ENCODE measurements around the gene GPER1. TPM values are rescaled to one million over a fixed set of nuclear protein-coding genes. Genes with fewer than 3 reads are reported as not detected.
A peak's percentile ranks its signal among the peaks of the same experiment; 100 is the strongest.
"Not testable (repeated sequence)": the region's sequence is repeated elsewhere in the genome, so short reads cannot be mapped to it uniquely, and the experiment has no call there.

The GPER1 gene
- total RNA-seq, 4 donors from 2014 or later: 7.1 to 20.2 (median 7.8) TPM

- Histone ChIP-seq H3K27ac (no peak overlapping the region), H3K9me3 (no peaks in the 10 kb centered on the region), H3K4me1 (peaks cover 0 to 32% (median 11%) of the 10 kb centered on the region in 3 donors), H3K4me3 (no peak overlapping the region), H3K36me3 (no peaks in the 10 kb centered on the region), H3K27me3 (no peaks in the 10 kb centered on the region)
- TF ChIP-seq EP300 (IDR thresholded peaks at IDR 0.05): no peak
- no peak for ATAC-seq
- 74 to 80% methylated on average over 2 to 9 of the region's 11 CpGs for WGBS, 2 donors (ENCODE audit: low coverage in 1 of 2)
Measured at GRCh38 chr7:1068619-1069018, 19.3 kb upstream of the GPER1 start.

GRCh38 chr7:1070544-1071011 is 17.3 kb upstream of the GPER1 start:
- no peaks in the 10 kb centered on the region for H3K9me3 ChIP-seq
- ATAC-seq: no peak
- TF ChIP-seq POLR2AphosphoS5 (IDR thresholded peaks at IDR 0.05): no peak
- no peak for TF ChIP-seq CTCF (IDR thresholded peaks at IDR 0.05)
- no peak for TF ChIP-seq EP300 (IDR thresholded peaks at IDR 0.05)
- TF ChIP-seq POLR2A (IDR thresholded peaks at IDR 0.05): no peak

GRCh38 chr7:1071731-1072254 is 16.1 kb upstream of the GPER1 start:
- WGBS, 2 donors (ENCODE audit: low coverage in 1 of 2): 100% methylated on average over 1 of the region's 19 CpGs; no CpG with 5 or more reads in 1 of the 2 donors
- H3K4me3 ChIP-seq: no peak overlapping the region
- no peak for ATAC-seq
- no peak for TF ChIP-seq POLR2A (IDR thresholded peaks at IDR 0.05)
- peaks cover 0 to 17% (median 0%) of the 10 kb centered on the region in 3 donors for H3K4me1 ChIP-seq
- no peaks in the 10 kb centered on the region for H3K27me3 ChIP-seq
- no peaks in the 10 kb centered on the region for H3K36me3 ChIP-seq
- no peaks in the 10 kb centered on the region for H3K9me3 ChIP-seq
- H3K27ac ChIP-seq: no peak overlapping the region

More at GRCh38 chr7:1070544-1071011, 17.3 kb upstream of the GPER1 start:
- H3K4me3 ChIP-seq: no peak overlapping the region
- peaks cover 0 to 19% (median 6%) of the 10 kb centered on the region in 3 donors for H3K4me1 ChIP-seq
- 90 to 98% methylated on average over 22 to 27 of the region's 42 CpGs for WGBS, 2 donors (ENCODE audit: low coverage in 1 of 2)
- H3K27me3 ChIP-seq: no peaks in the 10 kb centered on the region
- no peak overlapping the region for H3K27ac ChIP-seq
- H3K36me3 ChIP-seq: no peaks in the 10 kb centered on the region

GRCh38 chr7:1073142-1073977 is 14.6 kb upstream of the GPER1 start:
- H3K4me1 ChIP-seq: peaks cover 0 to 22% (median 0%) of the 10 kb centered on the region in 3 donors
- WGBS, 2 donors (ENCODE audit: low coverage in 1 of 2): 44 to 79% methylated on average over 2 to 19 of the region's 61 CpGs
- no peaks in the 10 kb centered on the region for H3K27me3 ChIP-seq
- ATAC-seq: peak; percentile 45
- TF ChIP-seq POLR2AphosphoS5 (IDR thresholded peaks at IDR 0.05) (no peak), POLR2A (IDR thresholded peaks at IDR 0.05) (no peak), CTCF (IDR thresholded peaks at IDR 0.05) (no peak), EP300 (IDR thresholded peaks at IDR 0.05) (no peak)
- no peaks in the 10 kb centered on the region for H3K36me3 ChIP-seq
- H3K9me3 ChIP-seq: no peaks in the 10 kb centered on the region
- peak overlapping the region in 3 of 4 donors; percentile 37 to 60 (median 39) for H3K27ac ChIP-seq
- peak overlapping the region in 1 of 2 donors; percentile 32 for H3K4me3 ChIP-seq

- no CpG with 5 or more reads among the region's 43 CpGs for WGBS, 2 donors (ENCODE audit: low coverage in 1 of 2)
- peaks cover 0 to 22% (median 0%) of the 10 kb centered on the region in 3 donors for H3K4me1 ChIP-seq
- H3K36me3 ChIP-seq, H3K27ac ChIP-seq, H3K9me3 ChIP-seq, H3K27me3 ChIP-seq, H3K4me3 ChIP-seq, ATAC-seq: not testable (repeated sequence)
Measured at GRCh38 chr7:1074018-1074417, 13.9 kb upstream of the GPER1 start.

- Histone ChIP-seq H3K4me1 (peaks cover 0 to 22% (median 0%) of the 10 kb centered on the region in 3 donors), H3K27ac (no peak overlapping the region), H3K4me3 (no peak overlapping the region), H3K27me3 (no peaks in the 10 kb centered on the region), H3K9me3 (no peaks in the 10 kb centered on the region), H3K36me3 (no peaks in the 10 kb centered on the region)
- TF ChIP-seq POLR2A (IDR thresholded peaks at IDR 0.05) (no peak), POLR2AphosphoS5 (IDR thresholded peaks at IDR 0.05) (no peak), CTCF (IDR thresholded peaks at IDR 0.05) (no peak), EP300 (IDR thresholded peaks at IDR 0.05) (no peak)
- 68 to 93% methylated on average over 3 to 5 of the region's 30 CpGs for WGBS, 2 donors (ENCODE audit: low coverage in 1 of 2)
- ATAC-seq: no peak
Measured at GRCh38 chr7:1074593-1075431, 13.1 kb upstream of the GPER1 start.
